Skeletal muscle tissue (tissue), 5 donors: ENCODE measurements around the gene VIL1. TPM values are rescaled to one million over a fixed set of nuclear protein-coding genes. Genes with fewer than 3 reads are reported as not detected.

Experiments
- H3K27ac ChIP-seq: one replicate; pipeline ENCODE4 v1.7.0; 2013; ENCODE audit warnings: mild to moderate bottlenecking, low read depth, low read length, inconsistent platforms
- H3K27me3 ChIP-seq, 3 donors: one replicate each; pipeline ENCODE4 v1.7.0; 2013; ENCODE audit warnings: low read length in 3 of 3; ENCODE audit not compliant: control insufficient read depth in 3 of 3, insufficient read depth in 3 of 3
- H3K36me3 ChIP-seq, 3 donors: one replicate each; pipeline ENCODE4 v1.7.0; 2013; ENCODE audit warnings: low read length in 3 of 3; ENCODE audit not compliant: control insufficient read depth in 3 of 3, insufficient read depth in 3 of 3
- H3K4me1 ChIP-seq, 3 donors: one replicate each; pipeline ENCODE4 v1.7.0; 2013; ENCODE audit warnings: low read length in 3 of 3, mild to moderate bottlenecking in 3 of 3; ENCODE audit not compliant: control insufficient read depth in 3 of 3, insufficient read depth in 3 of 3
- H3K4me3 ChIP-seq, 3 donors: one replicate each; pipeline ENCODE4 v1.7.0; 2013; ENCODE audit warnings: low read length in 3 of 3
- H3K9ac ChIP-seq, 3 donors: one replicate each; pipeline ENCODE4 v1.7.0; 2013; ENCODE audit warnings: low read length in 3 of 3, mild to moderate bottlenecking in 3 of 3, moderate library complexity in 2 of 3, low read depth in 1 of 3
- H3K9me3 ChIP-seq, 3 donors: one replicate each; pipeline ENCODE4 v1.7.0; 2013; ENCODE audit warnings: low read length in 3 of 3; ENCODE audit not compliant: control insufficient read depth in 3 of 3
- small RNA-seq: library from RNA; depleted of rRNA; stranded (forward); fragments of <200 nt; gene quantifications from one replicate; pipeline ENCODE3, GENCODE V24; 2014
- total RNA-seq: library from RNA; depleted of rRNA; stranded (reverse); fragments of >200 nt; gene quantifications from one replicate; pipeline ENCODE4 v1.2.3, GENCODE V29; 2014
- donor health status: Osteomylitis.

Gene VIL1
- total RNA-seq, 1 donor from 2014 or later, result not detected

GRCh38 chr2:218477247-218477646 lies 58.3 kb downstream of the VIL1 start:
- H3K27ac ChIP-seq, result no peak overlapping the region
- peaks cover 14 to 36% (median 26%) of the 10 kb centered on the region in 3 donors for H3K36me3 ChIP-seq
- no peak overlapping the region for H3K4me3 ChIP-seq
- H3K4me1 ChIP-seq, result no peaks in the 10 kb centered on the region
- H3K9ac ChIP-seq, result no peak overlapping the region
- no peaks in the 10 kb centered on the region for H3K27me3 ChIP-seq
- H3K9me3 ChIP-seq, result no peaks in the 10 kb centered on the region

DNA sequence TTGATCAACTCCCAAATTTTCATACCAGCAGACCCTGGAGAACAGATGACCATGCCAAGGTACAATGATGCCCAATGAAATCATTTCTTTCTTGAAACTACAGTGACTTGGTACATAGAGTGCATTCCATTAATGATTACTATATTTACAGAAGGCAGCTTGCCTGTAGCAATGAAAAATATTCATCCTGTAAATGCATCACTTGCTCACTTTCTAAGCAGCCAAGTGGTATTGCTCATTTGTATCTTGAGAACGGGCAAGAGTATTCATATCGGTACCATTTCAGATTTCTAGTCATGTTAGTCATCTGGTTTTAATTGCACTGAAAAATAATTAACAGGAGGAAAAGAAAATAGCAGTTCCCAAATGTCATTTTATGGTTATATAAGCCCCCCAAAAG lies 59.6 kb downstream of the VIL1 start:
- Histone ChIP-seq H3K36me3 (peaks cover 14 to 31% (median 27%) of the 10 kb centered on the region in 3 donors), H3K9ac (no peak overlapping the region), H3K4me1 (no peaks in the 10 kb centered on the region), H3K27me3 (no peaks in the 10 kb centered on the region), H3K9me3 (no peaks in the 10 kb centered on the region), H3K27ac (no peak overlapping the region), H3K4me3 (no peak overlapping the region)

GRCh38 chr2:218479595-218479994 lies 60.7 kb downstream of the VIL1 start:
- Histone ChIP-seq H3K4me1 (no peaks in the 10 kb centered on the region), H3K27ac (no peak overlapping the region), H3K9me3 (no peaks in the 10 kb centered on the region), H3K27me3 (no peaks in the 10 kb centered on the region), H3K36me3 (peaks cover 7 to 25% (median 19%) of the 10 kb centered on the region in 3 donors), H3K9ac (no peak overlapping the region), H3K4me3 (no peak overlapping the region)

DNA sequence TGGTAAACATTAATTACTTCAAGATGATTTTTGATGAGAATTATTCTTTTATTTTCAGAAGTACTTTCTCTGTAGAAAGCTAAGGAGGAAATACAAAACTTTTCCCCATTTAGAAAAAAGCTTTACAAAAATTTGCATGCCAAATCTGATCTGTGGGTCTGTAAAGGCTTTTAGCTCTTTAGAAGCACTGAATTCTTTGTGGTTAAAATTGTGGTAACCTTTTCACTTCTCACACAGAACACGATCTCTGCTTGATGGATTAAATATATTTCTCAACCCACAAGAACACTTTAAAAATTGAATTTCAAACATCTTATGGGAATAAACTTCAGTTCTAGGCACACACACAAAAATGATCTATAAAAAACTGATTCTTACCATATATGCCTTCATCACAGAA lies 63.7 kb downstream of the VIL1 start:
- Histone ChIP-seq H3K9me3 (no peaks in the 10 kb centered on the region), H3K36me3 (peaks cover 7 to 21% (median 21%) of the 10 kb centered on the region in 3 donors), H3K4me1 (no peaks in the 10 kb centered on the region)

GRCh38 chr2:218485986-218486667 lies 67.2 kb downstream of the VIL1 start:
- no peaks in the 10 kb centered on the region for H3K9me3 ChIP-seq
- no peaks in the 10 kb centered on the region for H3K27me3 ChIP-seq
- no peaks in the 10 kb centered on the region for H3K4me1 ChIP-seq
- H3K36me3 ChIP-seq, result peaks cover 4 to 25% (median 18%) of the 10 kb centered on the region in 3 donors
- no peak overlapping the region for H3K9ac ChIP-seq
- no peak overlapping the region for H3K4me3 ChIP-seq
- H3K27ac ChIP-seq, result no peak overlapping the region

More for the DNA sequence above, 63.7 kb downstream of the VIL1 start:
- Histone ChIP-seq H3K4me3 (no peak overlapping the region), H3K27me3 (no peaks in the 10 kb centered on the region), H3K9ac (no peak overlapping the region), H3K27ac (no peak overlapping the region)

GRCh38 chr2:218500501-218501060 lies 81.7 kb downstream of the VIL1 start:
- H3K4me1 ChIP-seq, result no peaks in the 10 kb centered on the region
- no peak overlapping the region for H3K9ac ChIP-seq
- H3K27ac ChIP-seq, result no peak overlapping the region
- peaks cover 0 to 10% (median 8%) of the 10 kb centered on the region in 3 donors for H3K36me3 ChIP-seq
- no peaks in the 10 kb centered on the region for H3K27me3 ChIP-seq
- H3K9me3 ChIP-seq, result no peaks in the 10 kb centered on the region
- H3K4me3 ChIP-seq, result no peak overlapping the region

DNA sequence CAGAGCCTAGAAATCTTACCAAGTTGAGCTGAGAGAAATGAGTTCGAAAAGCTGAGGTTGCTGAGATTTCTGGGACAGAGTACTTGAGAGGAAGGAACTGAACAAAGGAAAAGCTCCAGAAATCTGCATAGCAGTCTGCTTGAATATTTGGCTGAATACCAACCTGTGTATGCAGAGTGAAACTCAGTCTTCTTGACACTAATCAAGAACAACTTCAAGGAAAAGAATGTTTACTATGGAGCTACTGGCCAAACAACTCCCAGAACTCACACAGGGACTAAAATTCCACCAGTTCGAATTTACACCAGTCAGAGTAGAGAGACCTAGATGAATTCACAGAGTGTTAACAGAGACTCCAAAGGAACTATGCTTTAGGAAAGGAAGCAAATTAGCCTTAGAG lies 82.7 kb downstream of the VIL1 start:
- no peaks in the 10 kb centered on the region for H3K4me1 ChIP-seq
- H3K27me3 ChIP-seq, result no peaks in the 10 kb centered on the region
- no peaks in the 10 kb centered on the region for H3K9me3 ChIP-seq
- peak overlapping the region in 2 of 3 donors; percentile 3 to 4 for H3K9ac ChIP-seq
- H3K36me3 ChIP-seq, result peaks cover 0 to 7% (median 2%) of the 10 kb centered on the region in 3 donors
- H3K4me3 ChIP-seq, result no peak overlapping the region
- H3K27ac ChIP-seq, result peak overlapping the region; percentile 5

Small RNAs within 50 kb of the gene (small RNA-seq; reads per million reads assigned to genes)
- 2,348 reads per million, percentile 99 among the genes with 10 or more reads in this experiment for gene MIR26B

Other genes with a start within 250 kb of the VIL1 start
- 172 TPM for gene ARPC2, start 201.9 kb upstream of the VIL1 start, total RNA-seq
- gene GPBAR1, start 158.1 kb upstream of the VIL1 start, total RNA-seq, result 1.0 TPM
- gene AAMP, start 149.0 kb upstream of the VIL1 start, total RNA-seq, result 121 TPM
- gene PNKD, start 148.6 kb upstream of the VIL1 start, total RNA-seq, result 39.1 TPM
- 109 TPM for gene TMBIM1, start 126.6 kb upstream of the VIL1 start, total RNA-seq
- not detected for gene CATIP, start 62.3 kb upstream of the VIL1 start, total RNA-seq
- gene SLC11A1, start 36.9 kb upstream of the VIL1 start, total RNA-seq, result 1.0 TPM
- 44.4 TPM for gene CTDSP1, start 19.3 kb upstream of the VIL1 start, total RNA-seq
- 17.7 TPM for gene USP37, start 149.2 kb downstream of the VIL1 start, total RNA-seq
- gene CNOT9, start 149.7 kb downstream of the VIL1 start, total RNA-seq, result 27.1 TPM
- 27.7 TPM for gene PLCD4, start 188.8 kb downstream of the VIL1 start, total RNA-seq
- 5.7 TPM for gene ZNF142, start 240.5 kb downstream of the VIL1 start, total RNA-seq
- 40.2 TPM for gene BCS1L, start 240.6 kb downstream of the VIL1 start, total RNA-seq